T follicular helper cell (primary cell): ENCODE results near the gene AP2S1.
"Not testable (repeated sequence)": the region's sequence is repeated elsewhere in the genome, so short reads cannot be mapped to it uniquely, and the experiment has no call there.

Experiments used
- DNase-seq: peaks from one replicate; pipeline ENCODE4 v3.0.0-alpha.2; 2020; ENCODE audit warnings: low read depth

The AP2S1 gene

DNA sequence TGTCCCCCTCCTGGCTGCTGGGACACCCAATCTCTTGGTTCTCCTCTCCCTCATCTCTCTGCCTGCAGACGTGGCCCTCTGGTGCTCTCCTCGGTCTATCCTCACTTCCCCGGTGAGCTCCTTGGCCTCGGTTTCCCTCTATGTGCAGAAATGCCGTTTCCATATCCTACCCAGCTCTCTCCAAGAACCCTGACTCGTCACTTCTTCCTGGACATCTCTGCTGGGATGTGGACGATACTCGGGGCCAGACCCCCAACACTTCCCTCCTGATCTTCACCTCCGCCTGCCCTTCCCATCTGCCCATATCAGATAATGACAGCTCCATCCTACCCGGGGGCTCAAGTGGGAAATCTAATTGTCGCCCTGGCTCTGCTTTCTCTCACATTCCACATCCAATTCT lies 7.9 kb downstream of the AP2S1 start:
- DNase-seq = no peak

DNA sequence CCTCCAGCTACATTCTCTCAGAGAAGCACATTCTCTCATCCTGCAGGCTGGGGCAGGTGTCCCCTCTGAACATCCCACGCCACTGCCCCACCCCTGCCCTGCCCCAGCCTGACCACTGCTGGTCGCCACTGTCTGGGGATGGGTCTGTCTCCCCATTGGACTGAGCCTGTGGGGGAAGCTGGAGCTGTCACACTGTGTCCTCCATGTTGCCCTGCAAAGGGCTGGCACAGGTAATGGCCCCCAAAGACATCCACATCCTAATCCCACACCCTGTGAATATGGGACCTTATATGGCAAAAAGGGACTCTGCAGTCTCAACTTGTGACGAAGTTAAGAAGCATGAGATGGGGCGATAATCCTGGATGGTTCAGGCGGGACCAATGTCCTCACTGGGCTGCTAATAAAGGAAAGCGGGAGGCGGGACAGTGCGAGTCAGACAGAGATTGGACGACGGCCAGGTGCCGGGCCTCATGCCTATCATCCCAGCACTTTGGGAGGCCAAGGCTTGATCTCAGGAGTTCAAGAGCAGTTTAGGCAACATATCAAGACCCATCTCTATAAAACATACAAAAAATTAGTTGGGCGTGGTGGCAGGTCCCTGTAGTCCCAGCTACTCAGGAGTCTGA lies 9.1 kb downstream of the AP2S1 start:
- DNase-seq = no peak

DNA sequence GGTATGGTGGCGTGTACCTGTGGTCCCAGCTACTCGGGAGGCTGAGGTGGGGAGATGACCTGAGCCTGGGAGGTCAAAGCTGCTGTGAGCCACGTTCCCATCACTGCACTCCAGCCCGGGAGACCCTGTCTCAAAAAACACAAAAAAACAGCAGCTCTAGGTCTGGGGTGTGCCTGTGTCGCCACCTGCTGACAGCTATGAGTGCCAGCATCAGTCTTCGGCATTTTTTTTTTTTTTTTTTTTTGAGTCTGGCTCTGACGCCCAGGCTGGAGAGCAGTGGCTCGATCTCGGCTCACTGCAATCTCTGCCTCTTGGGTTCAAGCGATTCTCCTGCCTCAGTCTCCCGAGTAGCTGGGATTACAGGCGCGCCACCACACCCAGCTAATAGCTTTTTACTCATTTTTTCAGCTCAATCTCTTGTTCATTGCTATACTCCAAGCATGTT lies 10.1 kb downstream of the AP2S1 start:
- DNase-seq = peak; percentile 29

DNA sequence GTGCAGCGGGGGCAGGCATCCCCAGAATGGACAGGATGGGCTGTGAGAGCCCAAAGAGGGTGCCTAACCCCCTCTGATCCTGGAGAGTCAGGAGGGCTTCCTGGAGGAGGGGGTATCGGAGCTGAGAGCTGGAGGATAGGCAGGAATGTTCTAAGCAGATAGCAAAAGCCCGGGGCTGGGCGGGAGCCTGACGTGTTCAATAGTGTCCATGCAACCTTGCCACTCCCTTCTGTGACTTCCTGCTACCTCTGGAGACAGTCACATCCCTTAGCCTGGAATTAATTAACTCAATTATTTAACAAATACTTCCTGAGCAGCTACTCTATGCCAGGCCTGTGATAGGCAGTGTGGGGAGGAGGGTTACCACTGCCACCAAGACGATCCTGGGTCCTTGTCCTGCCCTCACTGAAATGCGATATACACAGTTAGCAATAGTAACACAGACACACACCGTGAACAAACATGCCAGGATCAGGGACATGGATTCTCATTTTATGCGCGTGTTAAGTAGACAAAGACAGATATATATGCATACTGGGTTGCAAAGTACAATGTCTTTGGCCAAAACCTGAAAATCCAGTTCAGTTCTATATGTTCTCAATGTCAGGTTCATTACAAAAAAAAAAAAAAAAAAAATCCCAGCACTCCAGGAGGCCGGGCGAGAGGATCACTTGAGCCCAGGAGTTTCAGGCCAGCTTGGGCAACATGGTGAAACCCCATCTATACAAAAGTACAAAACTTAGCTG lies 10.7 kb downstream of the AP2S1 start:
- no peak for DNase-seq

DNA sequence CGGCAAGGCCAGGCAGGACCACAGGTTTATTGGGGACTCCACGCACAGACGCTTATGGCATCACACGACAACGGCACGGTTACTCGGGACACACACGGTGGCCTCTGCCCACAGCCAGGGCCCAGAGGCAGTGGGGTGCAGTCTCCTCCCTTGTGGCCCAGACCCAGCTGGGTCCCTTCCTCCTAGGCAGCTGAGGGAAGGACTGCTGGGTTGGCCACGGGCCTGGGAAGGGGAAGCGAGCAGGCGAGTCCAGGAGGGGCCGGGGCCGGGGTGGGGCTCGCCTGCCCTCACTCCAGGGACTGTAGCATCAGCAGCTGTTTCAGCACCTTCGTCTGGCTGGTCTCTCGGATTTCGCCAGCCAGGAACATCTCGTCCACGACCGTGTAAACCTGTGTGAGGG lies 12.5 kb downstream of the AP2S1 start:
- DNase-seq = no peak

DNA sequence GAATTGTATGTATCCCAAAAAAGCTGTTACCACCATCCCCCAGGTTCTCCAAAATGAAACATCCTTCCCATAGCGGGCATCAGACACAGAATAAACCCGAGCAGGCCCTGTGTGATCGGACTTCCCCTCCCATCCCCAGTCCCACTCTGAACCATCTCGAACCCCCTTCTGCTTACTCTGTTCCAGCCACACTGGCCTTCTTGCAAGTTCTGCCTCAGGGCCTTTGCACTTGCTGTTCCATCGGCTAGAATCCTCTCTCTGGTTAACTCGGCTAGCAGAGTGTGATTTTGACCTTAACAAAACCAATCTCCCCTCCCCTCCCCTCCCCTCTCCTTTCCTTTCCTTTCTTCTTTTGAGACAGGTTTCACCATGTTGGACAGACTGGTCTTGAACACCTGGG lies 15.7 kb downstream of the AP2S1 start:
- DNase-seq = no peak

DNA sequence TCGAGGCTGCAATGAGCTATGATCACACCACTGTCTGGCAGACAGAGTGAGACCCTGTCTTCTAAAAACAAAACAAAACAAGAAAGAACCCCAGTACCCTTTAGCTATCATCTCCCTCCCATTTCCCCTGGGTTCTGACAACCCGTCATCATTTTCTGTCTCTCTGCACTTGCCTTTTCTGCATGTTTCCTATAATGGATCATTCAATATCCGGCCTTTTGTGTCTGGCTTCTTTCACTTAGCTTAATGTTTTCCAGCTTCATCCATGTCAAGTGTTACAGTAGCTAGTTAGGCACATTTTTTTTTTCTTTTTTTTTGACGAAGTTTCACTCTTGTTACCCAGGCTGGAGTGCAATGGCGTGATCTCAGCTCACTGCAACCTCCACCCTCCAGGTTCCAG lies 16.5 kb downstream of the AP2S1 start:
- no peak for DNase-seq

DNA sequence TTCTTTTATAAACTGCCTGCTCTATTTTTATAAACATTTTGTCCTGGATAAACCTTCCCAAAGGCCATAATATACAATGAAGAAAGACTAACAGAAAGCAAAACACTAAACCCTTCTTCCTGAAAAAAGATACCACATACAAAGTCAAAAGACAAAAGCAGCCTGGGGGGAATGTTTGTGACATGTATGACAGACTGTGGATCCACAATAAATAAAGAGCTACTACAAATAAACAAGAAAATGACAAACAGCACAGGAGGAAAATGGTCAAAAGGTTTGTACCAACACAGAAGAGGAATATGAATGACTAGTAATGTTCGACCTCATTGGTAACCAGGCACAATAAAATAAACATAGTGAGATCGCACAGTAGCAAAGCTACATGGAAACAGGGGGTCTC lies 19.8 kb downstream of the AP2S1 start:
- no peak for DNase-seq

DNA sequence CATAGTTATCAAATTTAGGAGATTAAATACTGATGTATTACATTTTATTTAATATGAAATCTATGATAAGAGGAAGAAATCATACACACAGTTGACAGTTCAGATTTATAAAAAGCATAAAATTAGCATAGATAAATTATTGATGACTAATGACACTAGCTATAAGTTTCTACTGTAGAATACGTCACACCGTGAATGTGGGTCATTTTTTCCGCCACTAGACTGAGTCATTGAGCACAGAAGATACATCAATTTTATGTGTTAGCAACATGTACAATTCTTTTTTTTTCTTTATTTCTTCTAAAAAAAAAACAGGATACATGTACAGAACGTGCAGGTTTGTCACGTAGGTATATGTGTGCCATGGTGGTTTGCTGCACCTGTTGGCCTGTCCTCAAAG lies 22.2 kb downstream of the AP2S1 start:
- peak; percentile 7 for DNase-seq

DNA sequence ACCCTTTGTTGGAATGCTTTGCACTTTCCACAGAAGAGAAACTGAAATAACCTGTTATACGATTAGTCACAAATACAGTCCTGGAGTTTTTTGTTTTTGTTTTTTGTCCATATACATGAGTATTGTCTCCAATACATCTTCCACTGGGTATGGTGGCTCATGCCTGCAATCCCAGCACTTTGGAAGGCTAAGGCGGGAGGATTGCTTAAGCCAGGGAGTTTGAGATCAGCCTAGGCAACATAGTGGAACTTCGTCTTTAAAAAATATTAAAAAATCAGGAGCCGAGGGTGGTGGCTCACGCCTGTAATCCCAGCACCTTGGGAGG lies 25.0 kb downstream of the AP2S1 start:
- no peak for DNase-seq

DNA sequence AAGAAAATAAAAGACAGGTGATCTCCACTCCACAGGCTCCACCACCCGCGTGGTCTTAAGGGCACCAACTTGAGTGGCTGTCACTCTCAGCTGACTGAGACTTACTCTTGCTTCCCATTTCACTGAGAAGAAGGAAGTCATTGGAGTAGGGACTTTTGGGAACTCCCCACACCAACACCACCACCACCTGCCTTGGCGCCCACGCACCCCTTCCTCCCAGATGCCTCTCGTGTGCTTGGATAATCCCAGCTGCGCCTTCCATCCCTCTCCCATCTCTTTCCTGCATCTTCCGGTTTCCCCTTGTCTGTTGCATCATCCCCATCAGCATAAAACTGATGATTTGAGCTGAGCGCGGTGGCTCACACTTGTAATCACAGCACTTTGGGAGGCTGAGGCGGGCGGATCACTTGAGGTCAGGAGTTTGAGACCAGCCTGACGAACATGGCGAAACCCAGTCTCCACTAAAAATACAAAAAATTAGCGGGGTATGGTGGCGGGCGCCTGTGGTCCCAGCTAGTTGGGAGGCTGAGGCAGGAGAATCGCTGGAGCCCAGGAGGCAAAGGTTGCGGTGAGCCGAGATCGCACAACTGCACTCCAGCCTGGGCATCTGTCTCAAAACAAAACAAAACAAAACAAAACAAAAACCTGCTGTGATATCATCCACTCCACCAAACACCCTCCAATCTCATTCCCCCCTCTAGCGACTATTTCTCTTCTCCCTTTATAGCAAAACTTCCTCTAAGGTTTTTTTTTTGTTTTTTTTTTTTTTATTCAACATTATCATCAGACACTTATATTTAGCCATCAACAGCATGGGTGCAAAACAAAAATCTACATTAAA lies 25.5 kb downstream of the AP2S1 start:
- DNase-seq = no peak

DNA sequence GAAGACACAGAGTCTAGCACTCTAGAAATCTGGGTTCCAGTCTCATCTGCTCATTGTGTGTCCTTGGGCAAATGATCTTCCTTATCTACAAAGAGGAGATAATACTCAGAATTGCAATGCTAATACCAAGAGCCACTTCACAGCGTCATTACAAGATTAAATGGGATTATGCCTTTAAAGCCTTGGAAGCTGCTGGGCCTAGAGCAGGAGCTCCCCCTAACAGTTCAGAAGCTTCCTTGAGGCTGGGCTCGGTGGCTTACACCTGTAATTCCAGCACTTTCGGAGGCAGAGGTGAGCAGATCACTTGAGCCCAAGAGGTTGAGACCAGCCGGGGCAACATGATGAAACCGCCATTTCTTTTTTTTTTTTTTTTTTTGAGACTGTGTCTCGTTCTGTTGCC lies 27.6 kb downstream of the AP2S1 start:
- no peak for DNase-seq

DNA sequence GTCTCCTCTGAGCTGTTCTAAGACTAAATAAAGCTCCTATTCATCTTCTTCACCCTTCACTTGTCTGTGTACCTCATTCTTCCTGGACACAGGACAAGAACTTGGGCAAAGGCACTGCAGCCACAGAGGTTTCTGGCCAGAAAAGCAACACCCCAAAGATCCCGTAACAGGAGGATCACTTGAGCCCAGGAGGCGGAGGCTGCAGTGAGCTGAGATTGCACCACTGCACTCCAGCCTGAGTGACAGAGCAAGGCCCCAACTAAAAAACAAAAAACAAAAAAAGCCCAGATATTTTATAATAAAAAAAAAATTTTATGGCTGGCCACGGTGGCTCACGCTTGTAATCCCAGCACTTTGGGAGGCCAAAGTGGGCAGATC lies 28.2 kb downstream of the AP2S1 start:
- DNase-seq = not testable (repeated sequence)

DNA sequence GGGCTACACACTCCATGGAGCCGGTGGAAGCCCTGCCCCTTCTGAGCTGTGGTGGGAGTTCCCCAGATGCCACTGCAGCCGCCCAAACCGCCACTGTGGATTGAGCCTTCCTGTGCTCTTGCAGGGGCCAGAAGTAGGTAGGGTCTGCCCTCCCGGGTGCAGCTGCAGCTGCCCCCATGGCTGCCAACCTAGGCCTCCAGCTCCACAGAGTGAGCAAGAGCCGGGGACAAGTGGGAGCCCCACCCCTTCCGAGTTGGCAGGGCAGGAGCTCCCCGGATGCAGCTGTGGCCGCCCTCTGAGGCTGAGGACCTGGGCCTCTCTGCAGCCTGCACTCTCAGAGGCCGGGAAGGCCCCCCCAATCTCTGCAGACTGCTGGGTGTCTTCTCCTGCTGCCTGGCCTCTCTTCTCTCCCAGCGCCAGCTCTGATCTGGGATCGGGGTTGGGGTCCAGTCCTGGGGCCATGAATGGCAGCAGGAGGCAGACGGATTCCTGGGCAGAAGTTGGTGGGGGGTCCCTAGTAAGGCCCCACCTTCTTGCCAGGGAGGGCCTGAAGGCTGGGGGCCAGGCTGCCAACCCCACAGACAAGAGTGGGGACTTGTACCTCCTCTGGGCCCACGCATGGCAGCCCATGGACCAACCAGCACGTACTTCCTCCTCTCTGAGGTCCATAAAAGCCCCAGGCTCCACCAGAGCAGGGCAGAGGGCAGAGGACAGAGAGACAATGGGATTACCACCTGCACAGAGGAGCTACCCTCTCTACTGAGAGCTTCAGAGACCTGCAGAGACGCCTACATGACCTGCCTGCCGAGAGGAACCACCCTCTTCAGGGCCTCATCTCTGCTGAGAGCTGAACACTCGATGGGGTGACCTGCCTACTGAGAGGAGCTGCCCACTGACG lies 28.9 kb downstream of the AP2S1 start:
- peak; percentile 34 for DNase-seq

DNA sequence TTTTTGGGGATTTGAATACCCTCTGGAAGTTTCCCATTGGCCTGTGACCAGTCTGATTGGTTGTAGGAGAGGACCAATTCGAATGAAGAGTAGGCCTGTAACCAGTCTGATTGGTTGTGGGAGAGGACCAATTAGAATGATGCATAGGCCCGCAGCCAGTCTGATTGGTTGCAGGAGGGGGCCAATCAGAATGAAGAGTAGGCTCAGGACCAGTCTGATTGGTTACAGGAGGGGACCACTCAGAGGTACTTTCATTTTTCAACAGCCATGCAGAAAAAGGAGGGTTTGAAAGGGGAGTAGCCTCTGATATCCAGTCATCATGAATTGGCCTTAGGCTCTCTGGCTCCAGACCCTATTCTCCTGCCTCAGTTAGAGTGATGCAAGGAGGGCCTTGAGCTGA lies 31.8 kb downstream of the AP2S1 start:
- DNase-seq = no peak

DNA sequence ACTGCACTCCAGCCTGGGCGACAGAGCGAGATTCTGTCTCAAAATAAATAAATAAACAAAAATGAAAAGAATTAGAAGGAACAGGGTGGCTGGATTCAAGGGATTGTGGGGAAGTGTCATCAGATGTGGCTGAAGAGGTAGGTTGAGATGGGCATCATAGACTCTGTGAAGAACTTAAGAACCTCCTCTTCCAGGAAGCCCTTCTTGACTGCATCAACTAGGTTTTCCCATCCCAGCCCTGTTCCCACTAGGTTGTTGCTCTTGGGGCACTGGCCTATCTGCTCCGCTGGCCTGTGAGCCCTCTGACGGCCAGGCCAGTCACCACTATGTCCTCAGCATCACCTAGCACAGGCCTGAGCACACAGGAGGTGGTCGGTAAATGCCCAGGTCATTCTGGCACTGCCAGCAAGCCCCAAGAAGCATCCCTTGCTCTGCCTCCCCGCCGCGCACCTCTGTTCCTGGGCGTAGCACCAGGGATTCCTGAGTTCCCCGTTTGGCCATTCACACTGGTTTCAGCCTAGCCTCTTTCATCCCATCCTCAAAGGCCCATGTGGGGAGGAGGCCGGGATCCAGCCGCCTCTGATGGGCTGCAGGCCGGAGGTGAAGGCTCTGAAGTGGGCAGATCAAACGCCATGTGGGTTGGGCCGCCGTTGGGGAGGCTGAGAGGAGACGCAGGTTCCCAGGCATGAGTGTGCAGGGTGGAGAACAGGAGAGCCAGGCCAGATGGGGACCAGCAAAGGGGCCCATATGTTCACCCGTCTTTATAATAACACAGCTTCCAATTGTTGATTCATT lies 34.6 kb downstream of the AP2S1 start:
- DNase-seq = no peak

DNA sequence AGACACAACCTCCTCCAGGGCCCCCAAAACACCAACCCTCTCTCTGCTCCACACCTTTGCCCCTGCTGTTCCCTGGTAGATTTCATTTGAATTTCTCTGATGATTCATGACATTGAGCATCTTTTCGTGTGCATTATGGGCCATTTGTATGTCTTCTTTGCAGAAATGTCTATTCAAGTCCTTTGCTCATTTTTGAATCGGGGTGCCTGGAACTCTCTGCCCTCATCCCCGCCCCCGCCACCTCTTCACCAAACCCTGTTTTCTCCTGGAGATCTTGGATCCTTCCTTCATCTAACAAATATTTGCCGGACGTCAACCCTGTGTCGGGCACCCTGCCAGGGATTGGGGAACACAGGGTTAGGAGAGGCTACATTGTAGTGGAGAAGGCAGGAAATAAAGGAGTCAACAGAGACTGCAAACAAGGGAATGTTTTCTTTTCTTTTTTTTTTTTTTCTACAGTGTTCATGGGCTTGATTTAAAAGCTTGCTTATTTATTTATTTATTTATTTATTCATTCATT lies 36.7 kb downstream of the AP2S1 start:
- DNase-seq = no peak

DNA sequence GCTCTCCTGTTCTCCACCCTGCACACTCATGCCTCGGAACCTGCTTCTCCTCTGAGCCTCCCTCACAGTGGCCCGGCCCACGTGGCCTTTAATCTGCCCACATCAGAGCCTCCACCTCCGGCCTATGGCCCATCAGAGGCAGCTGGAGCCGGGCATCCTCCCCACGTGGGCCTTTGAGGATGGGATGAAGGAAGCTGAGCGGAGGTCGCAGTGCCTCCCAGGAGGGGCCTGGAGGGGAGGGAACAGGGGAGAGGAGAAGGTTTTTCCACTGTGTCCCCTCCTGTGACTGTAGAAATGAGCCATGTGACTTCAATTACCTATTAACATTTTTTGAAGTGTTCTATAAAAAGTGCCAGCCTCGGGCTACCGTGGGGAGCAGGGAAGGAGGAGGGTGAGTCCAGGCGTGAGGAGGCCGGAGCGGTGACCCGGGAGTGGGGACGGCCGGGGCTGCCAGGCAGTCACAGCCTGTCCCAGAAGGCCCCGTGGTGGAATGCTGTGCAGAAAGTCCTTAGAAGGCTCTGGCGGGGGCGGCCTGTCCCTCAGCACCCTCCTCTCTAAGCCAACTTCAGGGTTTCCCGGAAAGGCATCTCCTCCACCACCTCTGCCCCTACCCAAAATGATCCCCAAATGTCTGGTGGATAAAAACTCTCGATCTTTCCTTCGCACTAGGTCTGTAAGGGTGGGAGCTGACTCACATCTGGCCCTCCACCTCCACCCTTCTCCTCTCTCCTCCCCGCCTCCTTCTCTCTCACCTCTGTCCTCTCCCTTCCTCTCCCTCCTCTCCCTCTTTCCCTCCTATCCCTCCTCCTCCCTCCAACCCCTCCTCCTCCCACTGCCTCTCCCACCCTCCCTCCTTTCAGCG lies 37.4 kb downstream of the AP2S1 start:
- DNase-seq = no peak

DNA sequence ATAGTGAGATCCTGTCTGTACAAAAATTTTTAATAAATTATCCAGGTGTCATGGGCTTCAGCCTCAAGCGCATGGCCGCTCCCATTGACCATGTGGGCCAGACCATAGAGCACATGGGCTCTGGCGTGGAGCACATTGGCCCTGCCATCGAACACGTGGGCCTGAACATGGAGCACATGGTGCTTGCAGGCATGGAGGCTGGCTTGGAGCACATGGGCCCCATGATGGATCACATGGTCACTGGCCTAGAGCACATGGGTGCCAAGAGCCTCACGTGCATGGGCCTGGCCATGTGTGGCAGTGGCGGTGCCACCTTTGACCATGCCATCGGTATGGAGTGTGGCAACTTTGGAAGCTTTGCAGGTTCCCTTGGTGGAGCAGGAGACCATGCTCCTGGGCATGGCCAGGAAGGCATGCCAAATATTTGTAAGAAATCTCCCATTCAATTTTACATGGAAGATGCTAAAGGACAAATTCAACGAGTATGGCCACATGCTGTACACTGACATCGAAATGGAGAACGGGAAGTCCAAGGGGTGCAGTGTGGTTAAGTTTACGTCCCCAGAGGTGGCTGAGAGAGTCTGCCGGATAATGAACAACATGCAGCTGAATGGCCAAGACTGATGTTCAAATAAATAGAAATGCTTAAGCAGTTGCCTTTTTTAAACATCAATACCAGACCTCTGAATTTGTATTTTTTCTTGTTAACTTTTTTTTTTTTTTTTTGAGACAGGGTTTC lies 40.9 kb downstream of the AP2S1 start:
- DNase-seq = no peak
